ENCODE data around the gene RBBP4.

DNA sequence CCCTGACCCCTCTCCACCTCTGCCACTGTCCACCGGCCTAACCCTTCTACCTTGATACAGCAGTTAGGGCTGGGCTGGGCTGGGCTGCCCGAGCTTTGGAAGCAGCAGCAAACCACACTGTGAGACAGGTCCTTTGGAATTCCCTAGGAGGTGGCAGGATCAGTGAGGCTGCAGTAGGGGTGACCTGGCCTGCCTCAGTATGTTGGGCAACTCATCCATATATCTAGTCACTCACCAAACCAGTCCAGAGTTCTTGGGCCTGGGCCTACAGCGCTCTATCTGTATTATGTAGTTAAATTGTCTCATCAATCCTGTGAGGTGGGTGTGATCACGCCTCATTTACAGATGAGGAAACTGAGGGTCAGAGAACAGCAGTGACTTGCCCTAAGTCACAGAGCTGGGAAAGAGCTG lies 64.9 kb downstream of the RBBP4 start:
- TF ChIP-seq, protein P1, sequence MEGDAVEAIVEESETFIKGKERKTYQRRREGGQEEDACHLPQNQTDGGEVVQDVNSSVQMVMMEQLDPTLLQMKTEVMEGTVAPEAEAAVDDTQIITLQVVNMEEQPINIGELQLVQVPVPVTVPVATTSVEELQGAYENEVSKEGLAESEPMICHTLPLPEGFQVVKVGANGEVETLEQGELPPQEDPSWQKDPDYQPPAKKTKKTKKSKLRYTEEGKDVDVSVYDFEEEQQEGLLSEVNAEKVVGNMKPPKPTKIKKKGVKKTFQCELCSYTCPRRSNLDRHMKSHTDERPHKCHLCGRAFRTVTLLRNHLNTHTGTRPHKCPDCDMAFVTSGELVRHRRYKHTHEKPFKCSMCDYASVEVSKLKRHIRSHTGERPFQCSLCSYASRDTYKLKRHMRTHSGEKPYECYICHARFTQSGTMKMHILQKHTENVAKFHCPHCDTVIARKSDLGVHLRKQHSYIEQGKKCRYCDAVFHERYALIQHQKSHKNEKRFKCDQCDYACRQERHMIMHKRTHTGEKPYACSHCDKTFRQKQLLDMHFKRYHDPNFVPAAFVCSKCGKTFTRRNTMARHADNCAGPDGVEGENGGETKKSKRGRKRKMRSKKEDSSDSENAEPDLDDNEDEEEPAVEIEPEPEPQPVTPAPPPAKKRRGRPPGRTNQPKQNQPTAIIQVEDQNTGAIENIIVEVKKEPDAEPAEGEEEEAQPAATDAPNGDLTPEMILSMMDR (conservative IDR thresholded peaks at IDR 0.05): no peak
- no peak for TF ChIP-seq ZFX (IDR thresholded peaks at IDR 0.05)
